Vagina (tissue), 2 donors: ENCODE results near the gene RBM46. TPM values are rescaled to one million over a fixed set of nuclear protein-coding genes. Genes with fewer than 3 reads are reported as not detected.
A peak's percentile ranks its signal among the peaks of the same experiment; 100 is the strongest.

Source experiments
- DNase-seq, 2 donors: peaks; one replicate each; pipeline ENCODE4 v3.0.0-alpha.2; 2017; ENCODE audit errors: extremely low spot score in 2 of 2
- H3K27ac ChIP-seq: fragments of 200-600 bp; sonication (generic); one replicate; pipeline ENCODE4 v1.5.1; 2019
- H3K27me3 ChIP-seq: fragments of 200-600 bp; sonication (generic); one replicate; pipeline ENCODE4 v1.5.1; 2019
- H3K36me3 ChIP-seq, 2 donors: fragments of 200-600 bp; sonication (generic); one replicate each; pipeline ENCODE4 v1.5.1; 2017 to 2019
- H3K4me1 ChIP-seq: fragments of 200-600 bp; sonication (generic); one replicate; pipeline ENCODE4 v1.5.1; 2019
- H3K4me3 ChIP-seq, 2 donors: fragments of 200-600 bp; sonication (generic); 1 replicate in 1 of 2; 2 replicates in 1 of 2; pipeline ENCODE4 v1.5.1; 2016 to 2019
- H3K9me3 ChIP-seq: fragments of 200-600 bp; sonication (generic); one replicate; pipeline ENCODE4 v1.5.1; 2019
- CTCF ChIP-seq, 3 experiments: fragments of 450-650 bp in 2 of 3; fragments of 200-600 bp in 1 of 3; sonication (generic) in 1 of 3; IDR thresholded peaks; one replicate each; pipeline ENCODE4 v1.5.1; 2017 to 2019; ENCODE audit warnings: antibody characterized with exemption in 3 of 3, mild to moderate bottlenecking in 2 of 3, moderate library complexity in 2 of 3
- POLR2A ChIP-seq, 2 donors: fragments of 450-650 bp; IDR thresholded peaks; one replicate each; pipeline ENCODE4 v1.6.1; 2017; ENCODE audit warnings: antibody characterized with exemption in 2 of 2, mild to moderate bottlenecking in 2 of 2, moderate library complexity in 2 of 2
- POLR2AphosphoS5 ChIP-seq, 2 donors: sonication (generic); formaldehyde crosslinking; IDR thresholded peaks; one replicate each; pipeline ENCODE4 v1.9.0; 2017; ENCODE audit warnings: antibody characterized with exemption in 2 of 2, mild to moderate bottlenecking in 2 of 2, low read depth in 1 of 2; ENCODE audit not compliant: insufficient read depth in 1 of 2
- intact Hi-C: fragments of 100-400 bp; cut with DNase I; formaldehyde crosslinking; loops from one replicate; pipeline ENCODE4 v1.15.1; 2023
- total RNA-seq: library from RNA; depleted of rRNA; stranded (reverse); fragments of >200 nt; gene quantifications from one replicate; pipeline ENCODE4 v1.2.3, GENCODE V29; 2016

RBM46 gene
- total RNA-seq, 1 donor from 2014 or later: not detected

GRCh38 chr4:154760895-154761294, 20.2 kb upstream of the RBM46 start:
- TF ChIP-seq POLR2AphosphoS5 (IDR thresholded peaks at IDR 0.05; ENCODE audit: insufficient read depth in 1 of 2, low read depth in 1 of 2): no peak
- TF ChIP-seq POLR2A (IDR thresholded peaks at IDR 0.05): no peak
- TF ChIP-seq CTCF (IDR thresholded peaks at IDR 0.05): no peak
- H3K4me3 ChIP-seq: no peak overlapping the region
- no peak for DNase-seq
- no peaks in the 10 kb centered on the region for H3K36me3 ChIP-seq
- no peaks in the 10 kb centered on the region for H3K4me1 ChIP-seq
- no peaks in the 10 kb centered on the region for H3K27me3 ChIP-seq
- intact Hi-C loops: no loop called here
- no peaks in the 10 kb centered on the region for H3K9me3 ChIP-seq
- H3K27ac ChIP-seq: no peak overlapping the region

DNA sequence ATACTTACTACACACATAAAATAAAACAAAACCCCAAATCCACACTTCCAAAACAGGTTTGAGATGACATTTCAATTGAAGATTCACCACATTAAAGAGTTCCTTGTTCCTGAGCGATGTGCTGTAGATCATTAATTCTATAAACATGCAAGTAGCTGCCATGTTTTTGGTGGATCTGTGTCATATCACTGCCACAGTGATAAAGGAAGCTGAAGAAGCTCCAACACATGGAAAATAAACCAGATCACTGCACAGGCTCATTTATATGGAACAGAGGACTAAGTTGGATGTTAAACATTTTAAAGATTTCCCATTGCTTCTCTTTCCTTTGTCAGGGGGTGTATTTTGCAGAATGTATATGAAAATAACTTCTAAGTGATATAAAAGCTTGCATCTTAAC, 2.8 kb upstream of the RBM46 start:
- Histone ChIP-seq H3K9me3 (no peaks in the 10 kb centered on the region), H3K36me3 (no peaks in the 10 kb centered on the region), H3K27me3 (no peaks in the 10 kb centered on the region), H3K4me1 (no peaks in the 10 kb centered on the region), H3K4me3 (no peak overlapping the region), H3K27ac (no peak overlapping the region)
- DNase-seq: no peak
- intact Hi-C loops: loop anchor here (5.0 kb wide), 1 partner anchor 226 kb away; the partner anchor contains the start of gene PLRG1
- TF ChIP-seq POLR2AphosphoS5 (IDR thresholded peaks at IDR 0.05; ENCODE audit: insufficient read depth in 1 of 2, low read depth in 1 of 2) (no peak), POLR2A (IDR thresholded peaks at IDR 0.05) (no peak), CTCF (IDR thresholded peaks at IDR 0.05) (no peak)

DNA sequence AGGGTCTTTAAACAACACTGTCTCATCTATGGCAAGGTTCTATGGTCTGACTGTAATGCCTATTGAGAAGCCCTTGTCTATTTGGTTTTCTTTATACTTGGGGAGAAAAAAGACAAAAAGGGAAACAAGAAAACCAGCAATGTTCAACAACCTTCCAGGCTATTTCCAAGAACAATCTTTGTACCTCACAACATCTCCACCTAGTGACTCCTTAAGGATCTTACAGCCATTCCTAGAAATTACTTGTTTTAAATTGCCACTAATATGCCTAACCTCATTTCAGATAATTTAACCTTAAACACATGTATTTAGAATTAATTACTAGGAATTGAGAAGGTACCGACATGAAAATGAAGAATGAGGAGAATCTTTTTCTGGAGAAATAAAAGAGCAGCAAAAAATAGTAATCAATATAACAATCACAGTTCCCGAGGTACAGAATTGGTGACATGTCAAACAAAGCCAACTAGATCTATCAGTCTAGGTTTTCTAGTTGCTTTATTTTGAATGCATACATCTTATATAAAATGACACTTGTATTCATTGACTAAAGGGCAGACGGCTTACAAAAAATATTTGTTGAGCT, 1.6 kb upstream of the RBM46 start:
- intact Hi-C loops: loop anchor here (5.0 kb wide), 1 partner anchor 227 kb away; the partner anchor contains the start of gene PLRG1
- Histone ChIP-seq H3K27ac (no peak overlapping the region), H3K4me3 (no peak overlapping the region), H3K9me3 (no peaks in the 10 kb centered on the region), H3K27me3 (no peaks in the 10 kb centered on the region), H3K4me1 (no peaks in the 10 kb centered on the region), H3K36me3 (no peaks in the 10 kb centered on the region)
- DNase-seq: no peak
- TF ChIP-seq POLR2AphosphoS5 (IDR thresholded peaks at IDR 0.05; ENCODE audit: insufficient read depth in 1 of 2, low read depth in 1 of 2) (no peak), POLR2A (IDR thresholded peaks at IDR 0.05) (no peak), CTCF (IDR thresholded peaks at IDR 0.05) (no peak)

DNA sequence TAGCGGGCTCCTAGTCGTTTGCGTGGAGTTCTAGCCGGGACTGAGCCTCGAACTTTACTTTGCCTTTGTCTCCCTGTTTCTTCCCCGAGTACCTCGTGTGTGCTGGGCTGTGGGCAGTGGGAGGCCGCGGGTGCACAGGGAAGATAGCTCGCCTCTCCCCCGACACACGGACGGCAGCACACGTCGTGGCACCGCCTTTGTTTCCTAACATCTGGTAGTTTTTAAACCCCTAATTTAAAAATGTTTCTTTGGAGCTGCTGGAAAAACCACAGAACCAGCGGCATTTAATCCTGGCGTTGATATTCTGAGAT, 866 bp downstream of the RBM46 start:
- Histone ChIP-seq H3K27ac (no peak overlapping the region), H3K36me3 (no peaks in the 10 kb centered on the region), H3K27me3 (no peaks in the 10 kb centered on the region), H3K4me3 (no peak overlapping the region), H3K4me1 (no peaks in the 10 kb centered on the region), H3K9me3 (no peaks in the 10 kb centered on the region)
- intact Hi-C loops: no loop called here
- TF ChIP-seq POLR2A (IDR thresholded peaks at IDR 0.05) (no peak), POLR2AphosphoS5 (IDR thresholded peaks at IDR 0.05; ENCODE audit: insufficient read depth in 1 of 2, low read depth in 1 of 2) (no peak), CTCF (IDR thresholded peaks at IDR 0.05) (no peak)
- no peak for DNase-seq

DNA sequence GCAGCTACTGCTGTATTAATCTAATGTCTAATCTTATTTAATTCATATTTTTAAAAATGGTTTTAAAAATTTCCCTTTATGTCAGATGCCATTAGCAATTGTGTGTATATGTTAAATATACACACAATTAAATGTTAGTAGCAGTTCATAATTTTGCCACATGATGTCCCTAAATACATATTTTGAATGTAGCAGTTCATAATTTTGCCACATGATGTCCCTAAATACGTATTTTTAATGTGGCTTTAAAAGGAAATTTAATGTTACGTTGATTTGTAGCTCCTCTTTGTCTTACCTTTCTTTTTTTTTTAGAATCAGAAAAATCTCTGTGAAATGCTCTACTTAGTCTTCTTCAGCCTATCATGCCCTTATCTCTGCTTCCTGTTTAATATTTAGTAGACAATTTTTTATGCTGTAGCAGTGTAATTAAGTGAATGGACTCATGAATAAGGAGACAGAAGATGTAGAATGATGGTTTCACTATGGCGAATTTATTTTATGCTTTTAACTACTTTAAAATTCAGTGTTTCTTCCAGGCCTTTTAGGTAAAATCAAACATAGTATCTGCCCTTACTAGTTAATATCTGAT, 26.1 kb downstream of the RBM46 start:
- H3K27ac ChIP-seq: no peak overlapping the region
- no peaks in the 10 kb centered on the region for H3K36me3 ChIP-seq
- no peak overlapping the region for H3K4me3 ChIP-seq
- DNase-seq: no peak
- no peaks in the 10 kb centered on the region for H3K27me3 ChIP-seq
- no peaks in the 10 kb centered on the region for H3K4me1 ChIP-seq
- no peak for TF ChIP-seq POLR2A (IDR thresholded peaks at IDR 0.05)
- peak in 1 of 3 experiments; percentile 36 for TF ChIP-seq CTCF (IDR thresholded peaks at IDR 0.05)
- TF ChIP-seq POLR2AphosphoS5 (IDR thresholded peaks at IDR 0.05; ENCODE audit: insufficient read depth in 1 of 2, low read depth in 1 of 2): no peak
- intact Hi-C loops: no loop called here
- no peaks in the 10 kb centered on the region for H3K9me3 ChIP-seq
